Measurements from ENCODE around the gene SLTM.
"Not testable (repeated sequence)": the region's sequence is repeated elsewhere in the genome, so short reads cannot be mapped to it uniquely, and the experiment has no call there.

Gene SLTM

GRCh38 chr15:58933281-58934113 is at the start of gene SLTM:
Gene SLTM, minus strand, starts transcription at chr15:58933679. Its CDS starts 114 bp downstream, at chr15:58933565.
- H3K4me3 ChIP-seq, result peak within 1 kb of the TSS; percentile 49 to 81 (median 78)
- H3K27ac ChIP-seq, result peak within 1 kb of the TSS; percentile 94 to 100 (median 99)

GRCh38 chr15:58983261-58983660 is 49.8 kb upstream of the SLTM start:
- Histone ChIP-seq H3K4me3 (no peak overlapping the region), H3K27ac (no peak overlapping the region)

- Histone ChIP-seq H3K4me3 (no peak overlapping the region), H3K27ac (peak overlapping the region in 5 of 21 experiments; percentile 6 to 76 (median 22))
Measured at GRCh38 chr15:58981808-58982475, 48.5 kb upstream of the SLTM start.

- H3K4me3 ChIP-seq, result no peak overlapping the region
- peak overlapping the region in 1 of 21 experiments; percentile 51 for H3K27ac ChIP-seq
Measured at GRCh38 chr15:58980351-58980939, 47.0 kb upstream of the SLTM start.

- Histone ChIP-seq H3K4me3 (no peak overlapping the region), H3K27ac (peak overlapping the region in 1 of 21 experiments; percentile 7)
Measured at GRCh38 chr15:58977887-58978286, 44.4 kb upstream of the SLTM start.

- H3K27ac ChIP-seq, result no peak overlapping the region
- H3K4me3 ChIP-seq, result no peak overlapping the region
Measured at GRCh38 chr15:58967479-58967878, 34.0 kb upstream of the SLTM start.

- H3K27ac ChIP-seq, result no peak overlapping the region
Measured at GRCh38 chr15:58966698-58967097, 33.2 kb upstream of the SLTM start.

GRCh38 chr15:58962662-58963565 is 29.4 kb upstream of the SLTM start:
- H3K27ac ChIP-seq, result no peak overlapping the region
- no peak overlapping the region for H3K4me3 ChIP-seq

More at GRCh38 chr15:58966698-58967097, 33.2 kb upstream of the SLTM start:
- no peak overlapping the region for H3K4me3 ChIP-seq

- Histone ChIP-seq H3K4me3 (no peak overlapping the region), H3K27ac (no peak overlapping the region)
Measured at GRCh38 chr15:58962136-58962535, 28.7 kb upstream of the SLTM start.

GRCh38 chr15:58958811-58959210 is 25.3 kb upstream of the SLTM start:
- no peak overlapping the region for H3K27ac ChIP-seq
- H3K4me3 ChIP-seq, result no peak overlapping the region

GRCh38 chr15:58957101-58957973 is 23.9 kb upstream of the SLTM start:
- H3K4me3 ChIP-seq, result no peak overlapping the region
- H3K27ac ChIP-seq, result no peak overlapping the region

GRCh38 chr15:58952751-58953150 is 19.3 kb upstream of the SLTM start:
- Histone ChIP-seq H3K4me3 (no peak overlapping the region), H3K27ac (peak overlapping the region in 18 of 21 experiments; percentile 40 to 89 (median 62))

GRCh38 chr15:58951388-58952007 is 18.0 kb upstream of the SLTM start:
- peak overlapping the region in 20 of 21 experiments; percentile 7 to 89 (median 69) for H3K27ac ChIP-seq
- peak overlapping the region in 2 of 7 experiments; percentile 7 to 32 for H3K4me3 ChIP-seq

- Histone ChIP-seq H3K4me3 (no peak overlapping the region), H3K27ac (no peak overlapping the region)
Measured at GRCh38 chr15:58947179-58947578, 13.7 kb upstream of the SLTM start.

- peak overlapping the region in 8 of 21 experiments; percentile 26 to 100 (median 99) for H3K27ac ChIP-seq
- not testable (repeated sequence) for H3K4me3 ChIP-seq
Measured at GRCh38 chr15:58934974-58935373, 1.5 kb upstream of the SLTM start.

- Histone ChIP-seq H3K27ac (peak overlapping the region in 18 of 21 experiments; percentile 87 to 100 (median 99)), H3K4me3 (peak overlapping the region in 6 of 7 experiments; percentile 56 to 81 (median 78))
Measured at GRCh38 chr15:58934521-58934920, 1.0 kb upstream of the SLTM start.

- Histone ChIP-seq H3K27ac (peak overlapping the region in 20 of 21 experiments; percentile 87 to 100 (median 99)), H3K4me3 (peak overlapping the region; percentile 49 to 81 (median 78))
Measured at GRCh38 chr15:58934114-58934447, 602 bp upstream of the SLTM start.

- H3K4me3 ChIP-seq, result peak overlapping the region; percentile 49 to 81 (median 78)
- H3K27ac ChIP-seq, result peak overlapping the region; percentile 94 to 100 (median 99)
Measured at GRCh38 chr15:58932710-58933280, 684 bp downstream of the SLTM start.

Measured in skin epidermis (tissue), 12 donors.